ENCODE data around the gene TNK2. TPM values are rescaled to one million over a fixed set of nuclear protein-coding genes. Genes with fewer than 3 reads are reported as not detected.

TNK2 gene
- total and polyA plus RNA-seq, 12 donors = 3.4 to 161 (median 24.7) TPM

DNA sequence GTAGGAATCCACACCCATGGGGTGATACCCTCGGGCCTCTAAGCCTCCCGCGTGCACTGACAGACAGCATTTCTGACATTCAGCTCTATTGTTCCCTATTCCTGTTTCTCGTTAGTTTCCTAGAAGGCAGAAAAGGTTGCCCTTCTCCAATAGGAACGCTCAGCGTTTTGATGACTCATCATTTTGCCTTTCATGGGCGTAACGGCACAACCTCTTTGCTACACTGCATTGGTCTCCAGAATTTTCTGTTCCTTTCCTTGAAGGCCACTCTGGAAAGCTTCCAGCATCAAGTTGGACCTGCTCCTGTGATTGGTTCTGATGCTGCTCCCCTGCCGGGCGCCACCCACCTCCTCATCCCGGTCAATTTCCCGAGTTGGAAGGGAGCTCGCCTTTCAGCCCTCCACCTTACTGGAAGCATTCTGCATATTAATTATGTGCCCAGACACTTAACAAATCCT, 13.0 kb upstream of the TNK2 start:
- Histone ChIP-seq H3K9me3 (replicated peaks in 1 of 3) (no peaks in the 10 kb centered on the region), H3K27me3 (no peaks in the 10 kb centered on the region), H3K36me3 (replicated peaks in 1 of 2) (no peaks in the 10 kb centered on the region), H3K4me3 (no peak overlapping the region), H3K27ac (no peak overlapping the region), H3K4me1 (replicated peaks in 1 of 2) (no peaks in the 10 kb centered on the region)
- intact Hi-C loops (cut with DNase I) = no loop called here
- 57 to 69% (median 63%) methylated on average over 13 of the region's 13 CpGs for WGBS, 4 donors
- no peak for TF ChIP-seq POLR2A (IDR thresholded peaks at IDR 0.05)
- TF ChIP-seq, protein P1, sequence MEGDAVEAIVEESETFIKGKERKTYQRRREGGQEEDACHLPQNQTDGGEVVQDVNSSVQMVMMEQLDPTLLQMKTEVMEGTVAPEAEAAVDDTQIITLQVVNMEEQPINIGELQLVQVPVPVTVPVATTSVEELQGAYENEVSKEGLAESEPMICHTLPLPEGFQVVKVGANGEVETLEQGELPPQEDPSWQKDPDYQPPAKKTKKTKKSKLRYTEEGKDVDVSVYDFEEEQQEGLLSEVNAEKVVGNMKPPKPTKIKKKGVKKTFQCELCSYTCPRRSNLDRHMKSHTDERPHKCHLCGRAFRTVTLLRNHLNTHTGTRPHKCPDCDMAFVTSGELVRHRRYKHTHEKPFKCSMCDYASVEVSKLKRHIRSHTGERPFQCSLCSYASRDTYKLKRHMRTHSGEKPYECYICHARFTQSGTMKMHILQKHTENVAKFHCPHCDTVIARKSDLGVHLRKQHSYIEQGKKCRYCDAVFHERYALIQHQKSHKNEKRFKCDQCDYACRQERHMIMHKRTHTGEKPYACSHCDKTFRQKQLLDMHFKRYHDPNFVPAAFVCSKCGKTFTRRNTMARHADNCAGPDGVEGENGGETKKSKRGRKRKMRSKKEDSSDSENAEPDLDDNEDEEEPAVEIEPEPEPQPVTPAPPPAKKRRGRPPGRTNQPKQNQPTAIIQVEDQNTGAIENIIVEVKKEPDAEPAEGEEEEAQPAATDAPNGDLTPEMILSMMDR (IDR thresholded peaks at IDR 0.05) = no peak
- peak in 2 of 7 donors; percentile 5 to 9 for DNase-seq

DNA sequence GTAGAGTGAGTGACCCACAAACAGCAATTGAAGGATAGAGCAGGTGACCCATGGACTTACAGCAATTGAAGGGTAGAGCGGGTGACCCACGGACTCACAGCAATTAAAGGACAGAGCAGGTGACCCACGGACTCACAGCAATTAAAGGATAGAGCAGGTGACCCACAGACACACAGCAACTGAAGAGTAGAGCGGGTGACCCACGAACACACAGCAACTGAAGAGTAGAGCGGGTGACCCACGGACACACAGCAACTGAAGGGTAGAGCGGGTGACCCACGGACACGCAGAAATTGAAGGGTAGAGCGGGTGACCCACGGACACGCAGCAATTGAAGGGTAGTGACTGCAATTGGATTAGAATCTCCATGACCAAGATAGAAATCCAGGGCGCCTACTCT, 9.8 kb upstream of the TNK2 start:
- Histone ChIP-seq H3K9me3 (replicated peaks in 1 of 3) (no peaks in the 10 kb centered on the region), H3K27ac (no peak overlapping the region), H3K4me3 (no peak overlapping the region), H3K4me1 (replicated peaks in 1 of 2) (peaks cover 0 to 9% of the 10 kb centered on the region in 2 donors), H3K27me3 (no peaks in the 10 kb centered on the region), H3K36me3 (replicated peaks in 1 of 2) (no peaks in the 10 kb centered on the region)
- intact Hi-C loops (cut with DNase I) = loop anchor here in 1 of 2 donors (5.0 kb wide), 1 partner anchor 61 kb away; no protein-coding TSS in a partner anchor
- whole genome bisulfite sequencing, 4 donors = 88 to 92% (median 89%) methylated on average over 14 of the region's 14 CpGs
- no peak for TF ChIP-seq POLR2A (IDR thresholded peaks at IDR 0.05)
- TF ChIP-seq, protein P1 (IDR thresholded peaks at IDR 0.05) = no peak
- DNase-seq = peak in 1 of 7 donors; percentile 5

DNA sequence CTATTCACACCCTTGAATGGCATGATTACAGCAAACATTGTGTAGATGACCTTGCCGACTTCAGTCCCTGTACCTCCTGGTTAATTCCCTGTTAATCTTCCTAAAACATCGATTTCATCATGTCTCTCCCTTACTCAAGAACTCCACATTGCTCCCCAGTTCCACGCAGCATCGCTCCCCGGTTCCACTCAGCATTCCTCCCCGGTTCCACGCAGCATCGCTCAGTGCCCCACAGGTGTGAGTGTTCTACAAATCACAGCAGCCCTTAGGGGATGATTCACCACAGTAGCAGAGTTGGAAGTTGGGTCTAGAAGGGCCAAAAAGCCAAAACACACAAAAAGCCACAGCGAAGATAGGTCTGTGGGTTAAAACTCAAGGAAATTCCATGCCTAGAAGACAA, 8.6 kb upstream of the TNK2 start:
- intact Hi-C loops (cut with DNase I) = loop anchor here in 1 of 2 donors (5.0 kb wide), 1 partner anchor 60 kb away; no protein-coding TSS in a partner anchor
- peak in 1 of 7 donors; percentile 35 for DNase-seq
- Histone ChIP-seq H3K9me3 (replicated peaks in 1 of 3) (no peaks in the 10 kb centered on the region), H3K36me3 (replicated peaks in 1 of 2) (no peaks in the 10 kb centered on the region), H3K4me1 (replicated peaks in 1 of 2) (peaks cover 0 to 9% of the 10 kb centered on the region in 2 donors), H3K27ac (no peak overlapping the region), H3K27me3 (no peaks in the 10 kb centered on the region), H3K4me3 (no peak overlapping the region)
- TF ChIP-seq, protein P1 (IDR thresholded peaks at IDR 0.05) = no peak
- TF ChIP-seq POLR2A (IDR thresholded peaks at IDR 0.05) = no peak
- 85 to 93% (median 88%) methylated on average over 9 of the region's 9 CpGs for WGBS, 4 donors

DNA sequence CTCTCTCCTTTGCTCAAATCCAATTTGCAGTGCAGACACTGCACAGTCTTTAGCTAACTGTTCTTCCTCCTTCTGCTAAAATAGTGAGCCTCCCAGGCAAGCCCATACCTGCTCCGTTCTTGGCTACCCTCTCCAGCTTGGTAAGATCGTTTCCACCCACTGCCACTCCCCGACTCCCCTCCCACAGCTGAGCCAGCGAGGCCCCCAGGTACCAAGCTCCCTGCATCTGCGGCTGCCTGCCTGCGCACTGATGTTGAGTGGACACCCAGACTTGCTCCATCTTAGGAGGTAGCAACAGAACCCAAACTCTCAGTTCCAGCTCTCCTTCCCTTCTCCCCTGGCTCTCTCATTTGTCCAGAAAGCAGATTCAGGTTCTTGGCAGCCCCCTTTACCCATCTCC, 7.9 kb upstream of the TNK2 start:
- no peaks in the 10 kb centered on the region for H3K9me3 ChIP-seq (replicated peaks in 1 of 3)
- no peaks in the 10 kb centered on the region for H3K36me3 ChIP-seq (replicated peaks in 1 of 2)
- H3K27ac ChIP-seq = no peak overlapping the region
- no peaks in the 10 kb centered on the region for H3K27me3 ChIP-seq
- peaks cover 0 to 9% of the 10 kb centered on the region in 2 donors for H3K4me1 ChIP-seq (replicated peaks in 1 of 2)
- 57 to 73% (median 66%) methylated on average over 6 of the region's 6 CpGs for WGBS, 4 donors
- intact Hi-C loops (cut with DNase I) = loop anchor here in 1 of 2 donors (5.0 kb wide), 1 partner anchor 59 kb away; no protein-coding TSS in a partner anchor
- peak in 2 of 7 donors; percentile 17 to 35 for DNase-seq
- H3K4me3 ChIP-seq = no peak overlapping the region
- TF ChIP-seq, protein P1 (IDR thresholded peaks at IDR 0.05) = no peak
- no peak for TF ChIP-seq POLR2A (IDR thresholded peaks at IDR 0.05)

Data from adrenal gland (tissue), 12 donors.